WTC11 (cell line): ENCODE results near the gene SPTB. TPM values are rescaled to one million over a fixed set of nuclear protein-coding genes. Genes with fewer than 3 reads are reported as not detected.

Source experiments
- ATAC-seq: fragments of 200-7000 bp; cut with Tn5 transposase; 2 replicates; pipeline ENCODE4 v1.10.0; 2021; ENCODE audit warnings: mild to moderate bottlenecking, moderate library complexity
- CTCF ChIA-PET: fragments of 300-600 bp; sonication (Branson Sonifier 250); formaldehyde crosslinking; loops from one replicate; lab custom pipeline; 2021; ENCODE audit warnings: antibody characterized with exemption; lab: Charles Lee
- POLR2A ChIA-PET: fragments of 350-600 bp; sonication (Branson Sonifier 250); formaldehyde crosslinking; loops from one replicate; lab custom pipeline; 2021; ENCODE audit warnings: antibody characterized with exemption; lab: Charles Lee
- DNase-seq: peaks from one replicate; pipeline ENCODE4 v3.0.0; 2021; ENCODE audit warnings: low spot score
- H3K27ac Mint-ChIP-seq: 2 replicates; pipeline ENCODE4 v1.8.0; 2021; ENCODE audit warnings: mixed read lengths
- H3K27me3 Mint-ChIP-seq: 2 replicates; pipeline ENCODE4 v1.8.0; 2021; ENCODE audit warnings: low read depth, mild to moderate bottlenecking, moderate library complexity, mixed read lengths
- H3K36me3 Mint-ChIP-seq: 2 replicates; pipeline ENCODE4 v1.8.0; 2021; ENCODE audit warnings: mixed read lengths
- H3K4me1 Mint-ChIP-seq: 2 replicates; pipeline ENCODE4 v1.8.0; 2022; ENCODE audit warnings: mixed read lengths
- H3K4me3 Mint-ChIP-seq: 2 replicates; pipeline ENCODE4 v1.8.0; 2021; ENCODE audit warnings: mild to moderate bottlenecking, moderate library complexity, mixed read lengths
- H3K9me3 Mint-ChIP-seq: 2 replicates; pipeline ENCODE4 v1.8.0; 2021; ENCODE audit warnings: mixed read lengths
- CREM ChIP-seq: sonication (generic); formaldehyde crosslinking; IDR thresholded peaks from 2 replicates; pipeline ENCODE4 v1.8.1; 2022; ENCODE audit warnings: mild to moderate bottlenecking, missing genetic modification reagents, moderate library complexity
- CTCF ChIP-seq: fragments of 200-600 bp; IDR thresholded peaks from 2 replicates; pipeline ENCODE4 v1.8.0; 2022; ENCODE audit warnings: antibody characterized with exemption
- FOXJ3 ChIP-seq: sonication (generic); formaldehyde crosslinking; IDR thresholded peaks from 2 replicates; pipeline ENCODE4 v1.9.0; 2021; ENCODE audit warnings: missing genetic modification reagents, mild to moderate bottlenecking, borderline replicate concordance
- FOXK1 ChIP-seq: sonication (generic); formaldehyde crosslinking; IDR thresholded peaks from 2 replicates; pipeline ENCODE4 v1.8.0; 2022; ENCODE audit warnings: mild to moderate bottlenecking, moderate library complexity, missing genetic modification reagents
- GTF2I ChIP-seq: fragments of 250-450 bp; sonication (Bioruptor Pico); conservative IDR thresholded peaks from 2 replicates; pipeline ENCODE4 v1.4.0; 2021; ENCODE audit warnings: mild to moderate bottlenecking
- MLX ChIP-seq: sonication (generic); formaldehyde crosslinking; IDR thresholded peaks from 2 replicates; pipeline ENCODE4 v1.8.1; 2023; ENCODE audit warnings: mild to moderate bottlenecking, missing genetic modification reagents, moderate library complexity
- MYBL2 ChIP-seq: sonication (generic); formaldehyde crosslinking; IDR thresholded peaks from 2 replicates; pipeline ENCODE4 v1.8.1; 2023; ENCODE audit warnings: mild to moderate bottlenecking, moderate library complexity, missing genetic modification reagents
- OVOL2 ChIP-seq: fragments of 250-450 bp; sonication (Bioruptor Pico); IDR thresholded peaks from 2 replicates; pipeline ENCODE4 v1.9.0; 2021; ENCODE audit warnings: mild to moderate bottlenecking, borderline replicate concordance
- PRRX2 ChIP-seq: fragments of 250-450 bp; sonication (Bioruptor Pico); IDR thresholded peaks from 2 replicates; pipeline ENCODE4 v1.8.0; 2021; ENCODE audit warnings: mild to moderate bottlenecking
- RORB ChIP-seq: fragments of 250-450 bp; sonication (Bioruptor Pico); IDR thresholded peaks from 2 replicates; pipeline ENCODE4 v1.9.0; 2021; ENCODE audit warnings: mild to moderate bottlenecking
- SOX15 ChIP-seq: fragments of 250-450 bp; sonication (Bioruptor Pico); IDR thresholded peaks from 2 replicates; pipeline ENCODE4 v1.9.0; 2021; ENCODE audit warnings: mild to moderate bottlenecking
- ZBTB21 ChIP-seq: sonication (generic); formaldehyde crosslinking; IDR thresholded peaks from 2 replicates; pipeline ENCODE4 v1.8.1; 2023; ENCODE audit warnings: mild to moderate bottlenecking, missing genetic modification reagents, borderline replicate concordance
- ZBTB43 ChIP-seq: sonication (generic); formaldehyde crosslinking; IDR thresholded peaks from 2 replicates; pipeline ENCODE4 v1.8.1; 2023; ENCODE audit warnings: mild to moderate bottlenecking, missing genetic modification reagents
- ZNF219 ChIP-seq: sonication (generic); formaldehyde crosslinking; IDR thresholded peaks from 2 replicates; pipeline ENCODE4 v1.8.0; 2023; ENCODE audit warnings: missing genetic modification reagents, mild to moderate bottlenecking, borderline replicate concordance
- ZNF232 ChIP-seq: sonication (generic); formaldehyde crosslinking; IDR thresholded peaks from 2 replicates; pipeline ENCODE4 v1.8.0; 2022; ENCODE audit warnings: mild to moderate bottlenecking, missing genetic modification reagents
- total RNA-seq: library from RNA; stranded (reverse); gene quantifications from 3 replicates; pipeline ENCODE4 v1.2.3, GENCODE V29; 2021
- TF ChIP-seq, protein P1 (sequence below): sonication (generic); formaldehyde crosslinking; IDR thresholded peaks from 2 replicates; pipeline ENCODE4 v1.8.1; 2022; ENCODE audit warnings: low read depth, missing genetic modification reagents, borderline replicate concordance
- TF ChIP-seq, protein P2 (sequence below): sonication (generic); formaldehyde crosslinking; conservative IDR thresholded peaks from 2 replicates; pipeline ENCODE4 v1.8.1; 2022; ENCODE audit warnings: mild to moderate bottlenecking, missing genetic modification reagents
- TF ChIP-seq, protein P3 (sequence below): sonication (generic); formaldehyde crosslinking; IDR thresholded peaks from 2 replicates; pipeline ENCODE4 v1.8.1; 2023; ENCODE audit warnings: mild to moderate bottlenecking, missing genetic modification reagents, moderate library complexity

Gene SPTB
- total RNA-seq, 1 experiment from 2014 or later = 3.2 TPM

DNA sequence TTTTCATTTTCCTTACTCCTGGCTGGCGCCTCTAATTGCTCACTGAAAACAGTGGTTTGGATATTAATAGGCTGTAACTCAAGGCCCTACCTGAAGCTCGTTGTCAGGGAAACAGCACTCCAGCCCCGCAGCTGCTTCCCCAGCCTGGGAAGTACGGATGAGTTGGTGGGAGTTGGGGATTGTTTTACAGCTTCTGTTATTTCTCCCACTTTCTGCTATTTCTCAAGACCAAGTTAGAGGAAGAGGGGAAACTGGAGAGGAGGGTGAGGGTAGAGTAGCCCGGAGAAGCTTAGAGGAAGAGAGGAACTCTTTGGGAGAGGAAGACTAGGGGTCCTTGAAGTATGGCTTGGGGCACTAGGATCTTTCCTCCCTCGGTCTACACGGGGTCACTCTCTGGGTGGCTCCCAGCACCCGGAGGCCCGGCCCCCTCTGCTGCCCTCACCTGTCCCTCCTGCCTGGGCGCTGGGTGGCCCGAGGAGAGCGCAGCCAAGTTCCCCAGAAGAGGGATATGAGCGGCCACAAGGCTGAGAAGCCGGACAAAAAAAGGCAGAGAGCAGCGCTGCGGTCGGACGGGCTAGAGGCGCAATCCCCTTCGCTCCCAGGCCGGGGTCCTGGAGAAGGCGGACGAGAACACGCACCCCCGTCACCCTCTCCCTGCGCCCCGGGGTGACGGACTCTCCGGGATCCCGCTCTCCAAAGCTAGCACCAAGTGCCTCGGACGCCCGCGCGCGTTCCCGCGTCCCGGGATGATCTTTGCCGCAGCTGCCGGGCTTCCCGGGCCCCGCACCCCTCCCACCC, 671 bp downstream of the SPTB start:
- H3K9me3 Mint-ChIP-seq = no peaks in the 10 kb centered on the region
- no peaks in the 10 kb centered on the region for H3K36me3 Mint-ChIP-seq
- peaks cover 69% of the 10 kb centered on the region for H3K27me3 Mint-ChIP-seq
- peaks cover 18% of the 10 kb centered on the region for H3K4me1 Mint-ChIP-seq
- no peak overlapping the region for H3K27ac Mint-ChIP-seq
- peak overlapping the region; percentile 75 for H3K4me3 Mint-ChIP-seq
- TF ChIP-seq CTCF (no peak), ZNF219 (CRISPR knock-in tag) (0 out of 2 replicates have a peak, but pooled peaks have one; percentile 23)
- ATAC-seq (peak; percentile 30), DNase-seq (peak; percentile 41)
- ChIA-PET CTCF (interaction anchor here (0.6 to 4.4 kb wide), 14 partner anchors 9 to 141 kb away, joined by 3 to 65 read pairs (median 6); no protein-coding TSS in a partner anchor), POLR2A (interaction anchor here (0.5 to 1.8 kb wide), 3 partner anchors 13 to 932 kb away, joined by 3 to 5 read pairs (median 3); no protein-coding TSS in a partner anchor)

- ATAC-seq (no peak), DNase-seq (no peak)
- CTCF ChIA-PET = interaction anchor here (0.8 to 4.4 kb wide), 9 partner anchors 9 to 113 kb away, joined by 3 to 35 read pairs (median 7); no protein-coding TSS in a partner anchor
- no peaks in the 10 kb centered on the region for H3K36me3 Mint-ChIP-seq
- peaks cover 18% of the 10 kb centered on the region for H3K4me1 Mint-ChIP-seq
- peaks cover 68% of the 10 kb centered on the region for H3K27me3 Mint-ChIP-seq
- no peak overlapping the region for H3K4me3 Mint-ChIP-seq
- H3K9me3 Mint-ChIP-seq = no peaks in the 10 kb centered on the region
- POLR2A ChIA-PET = no interaction called here
- TF ChIP-seq RORB (CRISPR knock-in tag) (no peak), ZNF232 (CRISPR knock-in tag) (no peak), CTCF (no peak), OVOL2 (CRISPR knock-in tag) (no peak), SOX15 (CRISPR knock-in tag) (no peak), ZBTB21 (no peak), GTF2I (CRISPR knock-in tag) (no peak), FOXJ3 (CRISPR knock-in tag) (no peak), CREM (no peak), MYBL2 (no peak), FOXK1 (CRISPR knock-in tag) (no peak), MLX (CRISPR knock-in tag) (no peak), ZBTB43 (no peak), PRRX2 (CRISPR knock-in tag) (no peak)
- TF ChIP-seq, protein P1, sequence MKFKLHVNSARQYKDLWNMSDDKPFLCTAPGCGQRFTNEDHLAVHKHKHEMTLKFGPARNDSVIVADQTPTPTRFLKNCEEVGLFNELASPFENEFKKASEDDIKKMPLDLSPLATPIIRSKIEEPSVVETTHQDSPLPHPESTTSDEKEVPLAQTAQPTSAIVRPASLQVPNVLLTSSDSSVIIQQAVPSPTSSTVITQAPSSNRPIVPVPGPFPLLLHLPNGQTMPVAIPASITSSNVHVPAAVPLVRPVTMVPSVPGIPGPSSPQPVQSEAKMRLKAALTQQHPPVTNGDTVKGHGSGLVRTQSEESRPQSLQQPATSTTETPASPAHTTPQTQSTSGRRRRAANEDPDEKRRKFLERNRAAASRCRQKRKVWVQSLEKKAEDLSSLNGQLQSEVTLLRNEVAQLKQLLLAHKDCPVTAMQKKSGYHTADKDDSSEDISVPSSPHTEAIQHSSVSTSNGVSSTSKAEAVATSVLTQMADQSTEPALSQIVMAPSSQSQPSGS (CRISPR knock-in tag) = no peak
- TF ChIP-seq, protein P2, sequence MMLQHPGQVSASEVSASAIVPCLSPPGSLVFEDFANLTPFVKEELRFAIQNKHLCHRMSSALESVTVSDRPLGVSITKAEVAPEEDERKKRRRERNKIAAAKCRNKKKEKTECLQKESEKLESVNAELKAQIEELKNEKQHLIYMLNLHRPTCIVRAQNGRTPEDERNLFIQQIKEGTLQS = no peak
- TF ChIP-seq, protein P3, sequence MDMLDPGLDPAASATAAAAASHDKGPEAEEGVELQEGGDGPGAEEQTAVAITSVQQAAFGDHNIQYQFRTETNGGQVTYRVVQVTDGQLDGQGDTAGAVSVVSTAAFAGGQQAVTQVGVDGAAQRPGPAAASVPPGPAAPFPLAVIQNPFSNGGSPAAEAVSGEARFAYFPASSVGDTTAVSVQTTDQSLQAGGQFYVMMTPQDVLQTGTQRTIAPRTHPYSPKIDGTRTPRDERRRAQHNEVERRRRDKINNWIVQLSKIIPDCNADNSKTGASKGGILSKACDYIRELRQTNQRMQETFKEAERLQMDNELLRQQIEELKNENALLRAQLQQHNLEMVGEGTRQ = no peak
- H3K27ac Mint-ChIP-seq = no peak overlapping the region
Measured at GRCh38 chr14:64877846-64878245, 1.9 kb downstream of the SPTB start.
